ENCODE results near the gene TTC1. TPM values are rescaled to one million over a fixed set of nuclear protein-coding genes. Genes with fewer than 3 reads are reported as not detected.

Gene TTC1
- total and polyA plus RNA-seq, 3 donors from 2014 or later, result 38.2 to 50.3 (median 50.2) TPM

DNA sequence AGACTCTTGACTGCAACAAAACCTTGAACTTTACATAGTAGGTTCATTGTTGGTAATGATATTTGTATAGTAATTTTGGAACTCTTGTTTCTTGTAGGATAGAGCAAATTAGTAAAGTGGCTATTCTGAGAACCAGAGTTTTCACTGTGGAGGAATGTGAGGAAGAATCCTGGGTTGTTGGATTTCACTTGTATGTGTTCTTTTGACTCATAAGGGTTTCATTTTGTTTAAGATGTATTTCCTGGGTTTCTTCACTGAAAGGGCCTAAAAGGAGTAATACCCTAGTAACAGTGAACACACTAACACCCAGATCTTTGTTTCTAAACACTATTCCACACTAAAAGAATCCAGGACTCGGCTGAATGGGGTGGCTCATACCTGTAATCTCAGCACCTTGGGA lies 20.1 kb downstream of the TTC1 start:
- 88 to 100% methylated on average over 1 of the region's 1 CpG for whole genome bisulfite sequencing, 2 donors
- intact Hi-C loops (cut with DNase I; ENCODE audit: low total_unique reads), result loop anchor here (10.0 kb wide), 1 partner anchor 166 kb away; no protein-coding TSS in a partner anchor
- no peak overlapping the region for H3K4me3 ChIP-seq
- no peak overlapping the region for H3K27ac ChIP-seq
- peaks cover 12% of the 10 kb centered on the region for H3K4me1 ChIP-seq
- H3K27me3 ChIP-seq, result no peaks in the 10 kb centered on the region
- no peaks in the 10 kb centered on the region for H3K9me3 ChIP-seq
- no peak for DNase-seq
- no peak for TF ChIP-seq POLR2A (IDR thresholded peaks at IDR 0.05)
- TF ChIP-seq, protein P1, sequence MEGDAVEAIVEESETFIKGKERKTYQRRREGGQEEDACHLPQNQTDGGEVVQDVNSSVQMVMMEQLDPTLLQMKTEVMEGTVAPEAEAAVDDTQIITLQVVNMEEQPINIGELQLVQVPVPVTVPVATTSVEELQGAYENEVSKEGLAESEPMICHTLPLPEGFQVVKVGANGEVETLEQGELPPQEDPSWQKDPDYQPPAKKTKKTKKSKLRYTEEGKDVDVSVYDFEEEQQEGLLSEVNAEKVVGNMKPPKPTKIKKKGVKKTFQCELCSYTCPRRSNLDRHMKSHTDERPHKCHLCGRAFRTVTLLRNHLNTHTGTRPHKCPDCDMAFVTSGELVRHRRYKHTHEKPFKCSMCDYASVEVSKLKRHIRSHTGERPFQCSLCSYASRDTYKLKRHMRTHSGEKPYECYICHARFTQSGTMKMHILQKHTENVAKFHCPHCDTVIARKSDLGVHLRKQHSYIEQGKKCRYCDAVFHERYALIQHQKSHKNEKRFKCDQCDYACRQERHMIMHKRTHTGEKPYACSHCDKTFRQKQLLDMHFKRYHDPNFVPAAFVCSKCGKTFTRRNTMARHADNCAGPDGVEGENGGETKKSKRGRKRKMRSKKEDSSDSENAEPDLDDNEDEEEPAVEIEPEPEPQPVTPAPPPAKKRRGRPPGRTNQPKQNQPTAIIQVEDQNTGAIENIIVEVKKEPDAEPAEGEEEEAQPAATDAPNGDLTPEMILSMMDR (IDR thresholded peaks at IDR 0.05), result no peak
- no peaks in the 10 kb centered on the region for H3K36me3 ChIP-seq (ENCODE audit: low read depth, missing control alignments)

DNA sequence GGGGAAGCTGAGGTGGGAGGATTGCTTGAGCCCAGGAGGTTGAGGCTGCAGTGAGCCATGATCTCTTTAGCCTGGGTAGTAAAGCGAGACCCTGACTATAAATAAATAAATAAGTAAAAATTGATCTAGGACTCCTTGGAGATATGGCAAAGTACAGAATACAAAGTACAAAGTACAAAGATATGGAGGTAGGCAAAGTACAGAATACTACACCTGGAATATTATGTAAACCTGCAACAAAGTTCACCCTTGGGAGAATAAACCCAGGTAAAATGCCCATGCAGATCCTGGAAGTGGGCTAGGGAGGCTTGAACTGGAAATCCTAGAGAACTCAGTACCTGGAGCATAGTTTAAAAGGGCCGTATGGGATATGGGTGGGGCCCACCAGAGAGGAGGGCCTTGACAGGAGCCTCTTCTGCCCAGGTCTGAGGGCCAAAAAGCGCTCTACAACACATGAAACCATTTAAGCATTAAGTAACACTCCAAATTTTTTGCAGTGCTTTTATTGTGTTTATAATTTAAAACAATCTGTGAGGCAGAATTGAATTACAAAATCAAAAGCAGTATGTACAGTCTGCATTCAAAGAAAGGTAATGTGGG lies 20.7 kb downstream of the TTC1 start:
- TF ChIP-seq, protein P1 (IDR thresholded peaks at IDR 0.05), result no peak
- no peak for TF ChIP-seq POLR2A (IDR thresholded peaks at IDR 0.05)
- intact Hi-C loops (cut with DNase I; ENCODE audit: low total_unique reads), result loop anchor here (10.0 kb wide), 1 partner anchor 165 kb away; no protein-coding TSS in a partner anchor
- Histone ChIP-seq H3K27ac (no peak overlapping the region), H3K36me3 (ENCODE audit: low read depth, missing control alignments) (no peaks in the 10 kb centered on the region), H3K4me3 (no peak overlapping the region), H3K4me1 (peaks cover 12% of the 10 kb centered on the region), H3K9me3 (no peaks in the 10 kb centered on the region), H3K27me3 (no peaks in the 10 kb centered on the region)
- no peak for DNase-seq
- 96 to 99% methylated on average over 3 of the region's 3 CpGs for WGBS, 2 donors

DNA sequence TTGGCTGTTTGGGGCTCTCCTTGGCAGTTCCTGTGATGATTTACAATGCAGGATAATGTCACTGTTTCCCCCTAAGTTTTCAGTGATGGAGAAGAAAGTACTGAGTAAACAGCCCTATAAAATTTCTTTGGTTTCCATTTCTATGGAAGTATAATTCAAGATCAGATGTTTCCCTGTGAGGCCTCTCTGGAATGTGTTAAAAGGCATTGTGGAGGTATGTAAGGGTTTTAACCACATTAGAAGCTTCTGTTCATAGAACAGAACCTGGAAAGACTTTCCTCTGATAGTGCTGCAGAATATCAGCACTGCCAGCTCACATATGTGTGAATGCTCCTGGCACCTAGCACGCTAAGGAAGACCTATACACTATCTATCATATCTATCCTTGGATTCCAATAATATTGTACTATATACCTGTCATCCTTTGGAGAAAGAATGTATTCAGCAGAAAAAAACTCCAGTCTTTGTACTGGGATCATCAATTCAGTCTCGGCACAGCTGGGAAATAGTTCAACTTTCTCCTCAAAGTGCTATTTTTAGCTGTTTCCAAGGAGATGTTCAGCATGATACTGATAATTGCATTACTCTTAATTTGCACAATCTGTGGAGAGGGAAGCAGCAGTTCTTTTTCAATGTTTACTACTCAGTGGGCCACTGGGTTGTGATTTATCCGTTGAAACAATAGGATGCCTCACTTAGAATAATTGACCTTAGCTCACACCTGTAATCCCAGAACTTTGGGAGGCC lies 21.9 kb downstream of the TTC1 start:
- peak overlapping the region; percentile 4 to 11 for H3K27ac ChIP-seq
- peaks cover 12% of the 10 kb centered on the region for H3K4me1 ChIP-seq
- intact Hi-C loops (cut with DNase I; ENCODE audit: low total_unique reads), result no loop called here
- TF ChIP-seq, protein P1 (IDR thresholded peaks at IDR 0.05), result no peak
- no peak for TF ChIP-seq POLR2A (IDR thresholded peaks at IDR 0.05)
- 39 to 52% methylated on average over 3 of the region's 3 CpGs for WGBS, 2 donors
- H3K4me3 ChIP-seq, result no peak overlapping the region
- H3K36me3 ChIP-seq (ENCODE audit: low read depth, missing control alignments), result no peaks in the 10 kb centered on the region
- no peaks in the 10 kb centered on the region for H3K27me3 ChIP-seq
- H3K9me3 ChIP-seq, result no peaks in the 10 kb centered on the region
- DNase-seq, result no peak

DNA sequence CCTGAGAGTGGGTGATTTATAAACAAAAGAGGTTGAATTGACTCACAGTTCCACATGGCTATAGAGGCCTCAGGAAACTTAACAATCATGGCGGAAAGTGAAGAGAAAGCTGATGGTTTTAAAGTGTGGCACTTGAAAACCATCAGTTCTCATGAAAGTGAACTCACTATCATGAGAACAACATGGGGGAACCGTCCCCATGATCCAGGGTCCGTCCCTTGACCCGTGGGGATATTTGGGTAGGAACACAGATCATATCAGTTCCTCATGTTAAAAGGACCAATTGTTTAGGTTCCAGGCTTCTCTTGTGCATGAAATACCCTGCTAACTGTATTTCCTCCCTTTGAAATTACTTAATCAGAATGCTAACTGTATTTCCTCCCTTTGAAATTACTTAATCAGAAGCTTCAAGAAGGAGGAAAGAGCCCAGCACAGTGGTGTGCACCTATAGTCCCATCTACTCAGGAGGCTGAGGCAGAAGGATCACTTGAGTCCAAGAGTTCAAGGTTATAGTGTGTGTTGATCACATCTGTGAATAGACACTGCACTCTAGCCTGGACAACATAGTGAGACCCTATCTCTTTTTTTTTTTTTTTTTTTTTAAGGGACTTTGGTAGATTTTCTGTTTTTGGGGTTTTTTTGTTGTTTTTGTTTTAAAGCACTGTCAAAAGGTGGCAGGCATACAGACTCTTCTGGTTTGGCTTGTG lies 24.8 kb downstream of the TTC1 start:
- intact Hi-C loops (cut with DNase I; ENCODE audit: low total_unique reads), result no loop called here
- no peak overlapping the region for H3K4me3 ChIP-seq
- WGBS, 2 donors, result 95% methylated on average over 4 of the region's 4 CpGs
- peaks cover 12% of the 10 kb centered on the region for H3K4me1 ChIP-seq
- no peak for TF ChIP-seq POLR2A (IDR thresholded peaks at IDR 0.05)
- TF ChIP-seq, protein P1 (IDR thresholded peaks at IDR 0.05), result no peak
- no peaks in the 10 kb centered on the region for H3K9me3 ChIP-seq
- DNase-seq, result no peak
- no peaks in the 10 kb centered on the region for H3K36me3 ChIP-seq (ENCODE audit: low read depth, missing control alignments)
- no peaks in the 10 kb centered on the region for H3K27me3 ChIP-seq
- H3K27ac ChIP-seq, result no peak overlapping the region
